Heart left ventricle (tissue), 16 donors: Measurements from ENCODE around the gene FAM98B. TPM values are rescaled to one million over a fixed set of nuclear protein-coding genes. Genes with fewer than 3 reads are reported as not detected.

Experiments used
- ATAC-seq, 4 donors: fragments of 200-7000 bp; cut with Tn5 transposase; one replicate each; pipeline ENCODE4 v1.9.1; 2020 to 2022; ENCODE audit warnings: moderate library complexity in 4 of 4, mild to moderate bottlenecking in 3 of 4, moderate number of reproducible peaks in 1 of 4
- DNase-seq, 5 donors: peaks; one replicate each; pipeline ENCODE4 v3.0.0-alpha.2; 2020
- H3K27ac ChIP-seq, 12 donors: fragments of 200-600 bp; sonication (generic) in 4 of 12; one replicate each; pipeline versions ENCODE4 v1.5.0 to v1.8.0; 2016 to 2022; ENCODE audit warnings: mild to moderate bottlenecking in 2 of 12
- H3K27me3 ChIP-seq, 9 donors: fragments of 200-600 bp; sonication (generic) in 2 of 9; one replicate each; pipeline versions ENCODE4 v1.5.1 to v1.8.0; 2016 to 2022; ENCODE audit warnings: mild to moderate bottlenecking in 3 of 9
- H3K36me3 ChIP-seq, 9 donors: fragments of 200-600 bp; sonication (generic) in 2 of 9; one replicate each; pipeline versions ENCODE4 v1.5.0 to v1.8.0; 2018 to 2022; ENCODE audit warnings: mild to moderate bottlenecking in 2 of 9
- H3K4me1 ChIP-seq, 12 donors: fragments of 200-600 bp; sonication (generic) in 4 of 12; one replicate each; pipeline versions ENCODE4 v1.5.0 to v1.8.0; 2016 to 2022; ENCODE audit warnings: mild to moderate bottlenecking in 3 of 12
- H3K4me3 ChIP-seq, 12 donors: fragments of 200-600 bp; sonication (generic) in 4 of 12; one replicate each; pipeline versions ENCODE4 v1.5.0 to v1.8.0; 2017 to 2022; ENCODE audit warnings: mild to moderate bottlenecking in 9 of 12, moderate library complexity in 4 of 12
- H3K9me3 ChIP-seq, 12 donors: fragments of 200-600 bp; sonication (generic) in 4 of 12; one replicate each; pipeline versions ENCODE4 v1.5.0 to v1.8.0; 2016 to 2022; ENCODE audit warnings: mild to moderate bottlenecking in 1 of 12
- CTCF ChIP-seq, 12 donors: fragments of 200-600 bp; sonication (generic) in 4 of 12; IDR thresholded peaks; one replicate each; pipeline versions ENCODE4 v1.5.0 to v1.8.0; 2018 to 2022; ENCODE audit warnings: antibody characterized with exemption in 12 of 12, mild to moderate bottlenecking in 5 of 12
- POLR2A ChIP-seq, 2 donors: fragments of 450-650 bp; IDR thresholded peaks; one replicate each; pipeline ENCODE4 v1.6.1; 2017; ENCODE audit warnings: antibody characterized with exemption in 2 of 2, mild to moderate bottlenecking in 2 of 2, moderate library complexity in 2 of 2
- WGBS, 4 donors: extraction: QIAGEN DNeasy Blood & Tissue Kit in 2 of 4; methylation state at CpG; one replicate each; pipeline versions ENCODE4 v1.1.5 to v1.1.7; 2013 to 2018; 5-methylcytosine and 5-hydroxymethylcytosine counted together
- intact Hi-C, 10 donors: fragments of 100-400 bp; cut with DNase I; formaldehyde crosslinking; loops; one replicate each; pipeline versions ENCODE4 v1.11.1 to v1.14.2; 2022
- polyA plus RNA-seq, 2 donors: library from polyadenylated mRNA; stranded (reverse); fragments of 200-250 nt; gene quantifications; one replicate each; pipeline ENCODE4 v1.2.3, GENCODE V29; 2013
- total RNA-seq, 9 donors: library from RNA; depleted of rRNA in 2 of 9; stranded (reverse); fragments of >200 nt in 2 of 9; fragmentation: NEBNext Ultra II Directional in 3 of 9; extraction: Animal tissue kit (Norgen Biotek cat#: 25700) in 3 of 9; gene quantifications; one replicate each; pipeline versions ENCODE4 v1.1.0 to v1.2.4, GENCODE V29; 2016 to 2023
- donor health status: ischemic (EF 13 %, LVEDD 7.1; RV severe dilation, severe dysfunction).
- donor health status: healthy with polysubstance abuse.
- donor health status: DM: no; HTN: yes; CAD: no.
- donor health status: DM: no; HTN: no; CAD: no.
- donor health status: ischemic (EF 25% LVEDD 6.9; RV normal size, moderate dysfunction).
- donor health status: ischemic (EF 25% LVEDD 5.7; RV mildly dilated, moderate dysfunction).
- donor health status: healthy.
- donor health status: DM: yes; HTN: yes; CAD: no.
- donor health status: ischemic (EF 35%, LVEDD 5.7; RV mildly dilated, moderate dysfunction).
- donor health status: nonischemic (EF 11% LVEDD 7.7; RV severe dilation, severe dysfunction).
- donor health status: DM: yes; HTN: yes; CAD: no.
- donor health status: PGD.
- donor health status: ischemic (EF 29% LVEDD 5.4; RV normal size, mild dysfunction).
- donor health status: nonischemic (EF 23%, LVEDD 6.1; RV moderate dilation, normal function).

Gene FAM98B
- total and polyA plus RNA-seq, 11 donors = 7.8 to 29.4 (median 21.2) TPM

GRCh38 chr15:38526158-38526557, 72.2 kb downstream of the FAM98B start:
- no peaks in the 10 kb centered on the region for H3K36me3 ChIP-seq
- intact Hi-C loops = no loop called here
- no peak overlapping the region for H3K27ac ChIP-seq
- ATAC-seq (no peak), DNase-seq (no peak)
- no peak overlapping the region for H3K4me3 ChIP-seq
- peaks cover 0 to 3% (median 0%) of the 10 kb centered on the region in 9 donors for H3K27me3 ChIP-seq
- 85 to 94% (median 92%) methylated on average over 2 of the region's 2 CpGs for WGBS, 4 donors
- TF ChIP-seq CTCF (IDR thresholded peaks at IDR 0.05) (no peak), POLR2A (IDR thresholded peaks at IDR 0.05) (no peak)
- no peaks in the 10 kb centered on the region for H3K4me1 ChIP-seq
- no peaks in the 10 kb centered on the region for H3K9me3 ChIP-seq

- no peak for DNase-seq
- no peaks in the 10 kb centered on the region for H3K9me3 ChIP-seq
- intact Hi-C loops = no loop called here
- H3K4me1 ChIP-seq = no peaks in the 10 kb centered on the region
- WGBS, 4 donors = 96 to 100% (median 97%) methylated on average over 1 of the region's 1 CpG
- ATAC-seq = no peak
- no peak overlapping the region for H3K4me3 ChIP-seq
- no peak for TF ChIP-seq POLR2A (IDR thresholded peaks at IDR 0.05)
- H3K27ac ChIP-seq = no peak overlapping the region
- no peaks in the 10 kb centered on the region for H3K36me3 ChIP-seq
- H3K27me3 ChIP-seq = no peaks in the 10 kb centered on the region
Observed at GRCh38 chr15:38528294-38528693, 74.4 kb downstream of the FAM98B start.

- Histone ChIP-seq H3K27ac (no peak overlapping the region), H3K27me3 (no peaks in the 10 kb centered on the region), H3K4me3 (no peak overlapping the region), H3K36me3 (no peaks in the 10 kb centered on the region), H3K9me3 (no peaks in the 10 kb centered on the region), H3K4me1 (peaks cover 0 to 5% (median 0%) of the 10 kb centered on the region in 12 donors)
- 91 to 100% (median 95%) methylated on average over 1 of the region's 1 CpG for WGBS, 4 donors
- TF ChIP-seq POLR2A (IDR thresholded peaks at IDR 0.05) (no peak), CTCF (IDR thresholded peaks at IDR 0.05) (no peak)
- intact Hi-C loops = no loop called here
- DNase-seq (no peak), ATAC-seq (no peak)
Observed at GRCh38 chr15:38530113-38530512, 76.2 kb downstream of the FAM98B start.

- WGBS, 4 donors = 70 to 79% (median 76%) methylated on average over 4 of the region's 4 CpGs
- H3K27ac ChIP-seq = no peak overlapping the region
- TF ChIP-seq POLR2A (IDR thresholded peaks at IDR 0.05) (no peak), CTCF (IDR thresholded peaks at IDR 0.05) (no peak)
- H3K9me3 ChIP-seq = no peaks in the 10 kb centered on the region
- H3K4me1 ChIP-seq = peaks cover 0 to 17% (median 5%) of the 10 kb centered on the region in 12 donors
- no peak for ATAC-seq
- no peak for DNase-seq
- intact Hi-C loops = no loop called here
- H3K27me3 ChIP-seq = no peaks in the 10 kb centered on the region
- H3K4me3 ChIP-seq = no peak overlapping the region
- no peaks in the 10 kb centered on the region for H3K36me3 ChIP-seq
Observed at GRCh38 chr15:38531509-38531908, 77.6 kb downstream of the FAM98B start.

- DNase-seq (no peak), ATAC-seq (no peak)
- no peaks in the 10 kb centered on the region for H3K27me3 ChIP-seq
- no peaks in the 10 kb centered on the region for H3K36me3 ChIP-seq
- no peak overlapping the region for H3K27ac ChIP-seq
- TF ChIP-seq CTCF (IDR thresholded peaks at IDR 0.05) (no peak), POLR2A (IDR thresholded peaks at IDR 0.05) (no peak)
- peaks cover 0 to 20% (median 6%) of the 10 kb centered on the region in 12 donors for H3K4me1 ChIP-seq
- intact Hi-C loops = no loop called here
- WGBS, 4 donors = 76 to 83% (median 78%) methylated on average over 3 of the region's 3 CpGs
- H3K9me3 ChIP-seq = no peaks in the 10 kb centered on the region
- H3K4me3 ChIP-seq = no peak overlapping the region
Observed at GRCh38 chr15:38532728-38533127, 78.8 kb downstream of the FAM98B start.
